ENCODE data around the gene SDK1. TPM values are rescaled to one million over a fixed set of nuclear protein-coding genes. Genes with fewer than 3 reads are reported as not detected.

Gene SDK1
- total and polyA plus RNA-seq, 2 of the 8 experiments (the other 6 are each of a cell fraction or from before 2014, with no cell fraction given): 3.3 to 7.2 TPM

- H3K79me1 ChIP-seq (ENCODE audit: low read depth, low read length): no peaks in the 10 kb centered on the region
- no peak overlapping the region for H2BK12ac ChIP-seq (ENCODE audit: low read depth, low read length)
- POLR2A ChIA-PET (ENCODE audit: partially characterized antibody): no interaction called here
- no peak overlapping the region for H4K91ac ChIP-seq (replicated peaks; ENCODE audit: insufficient read length, low read length)
- H3K9me3 ChIP-seq (ENCODE audit: insufficient read depth in 2 of 2, low read depth in 1 of 2, low read length in 1 of 2): no peaks in the 10 kb centered on the region
- no peaks in the 10 kb centered on the region for H4K20me1 ChIP-seq (replicated peaks in 1 of 2; ENCODE audit: control insufficient read depth in 1 of 2, insufficient read depth in 2 of 2, low read length in 2 of 2)
- no peak overlapping the region for H2BK15ac ChIP-seq (ENCODE audit: low read length)
- H3K9ac ChIP-seq (replicated peaks in 1 of 4; ENCODE audit: extremely low read depth in 1 of 4, low read depth in 3 of 4, low read length in 3 of 4): no peak overlapping the region
- no peak overlapping the region for H3K56ac ChIP-seq (replicated peaks; ENCODE audit: insufficient read length, low read depth, low read length)
- H3K4me2 ChIP-seq (ENCODE audit: insufficient read depth in 1 of 2, low read depth in 2 of 2, low read length in 2 of 2): no peak overlapping the region
- 91% methylated on average over 11 of the region's 11 CpGs; no CpG with 5 or more reads in 1 of the 2 experiments for WGBS, 2 experiments (ENCODE audit: extremely low coverage in 1 of 2, insufficient coverage in 1 of 2, insufficient read length in 1 of 2, insufficient replicate concordance in 2 of 2, low coverage in 1 of 2, low lambda C conversion rate in 2 of 2, missing lambda C conversion rate in 1 of 2)
- no peak overlapping the region for H2BK5ac ChIP-seq (ENCODE audit: low read depth, low read length)
- no peak for FAIRE-seq
- no peak overlapping the region for H3K14ac ChIP-seq (ENCODE audit: insufficient read length)
- H2AK5ac ChIP-seq (ENCODE audit: low read depth, low read length): no peak overlapping the region
- H3K4me1 ChIP-seq (replicated peaks in 1 of 4; ENCODE audit: control insufficient read depth in 3 of 4, insufficient read depth in 4 of 4, low read length in 3 of 4): peaks cover 0 to 3% (median 0%) of the 10 kb centered on the region in 4 experiments; a peak in 1 of 7 replicates
- no peaks in the 10 kb centered on the region for H3K27me3 ChIP-seq (replicated peaks in 1 of 4; ENCODE audit: control insufficient read depth in 3 of 4, extremely low read depth in 1 of 4, insufficient read depth in 3 of 4, low read length in 3 of 4)
- no peak overlapping the region for H3K4ac ChIP-seq (replicated peaks; ENCODE audit: insufficient read length, low read depth, low read length)
- no peak overlapping the region for H2AFZ ChIP-seq (ENCODE audit: low read length)
- H3K4me3 ChIP-seq (ENCODE audit: extremely low read depth in 1 of 4, insufficient read depth in 2 of 4, low read depth in 3 of 4, low read length in 4 of 4): no peak overlapping the region
- H2BK120ac ChIP-seq (replicated peaks; ENCODE audit: low read depth, low read length): no peak overlapping the region
- no peak overlapping the region for H3K27ac ChIP-seq (ENCODE audit: low read depth, low read length)
- no peak for DNase-seq (ENCODE audit: low read depth in 1 of 2, low spot score in 2 of 2)
- H3K23me2 ChIP-seq (ENCODE audit: low read depth, low read length): no peaks in the 10 kb centered on the region
- no peaks in the 10 kb centered on the region for H3K36me3 ChIP-seq (ENCODE audit: control insufficient read depth in 2 of 4, insufficient read depth in 4 of 4, low read length in 3 of 4)
- no peak overlapping the region for H3K23ac ChIP-seq (ENCODE audit: insufficient read length)
- CTCF ChIA-PET (ENCODE audit: partially characterized antibody): interaction anchor here (0.6 to 2.7 kb wide), 6 partner anchors 9 to 295 kb away, joined by 3 to 16 read pairs (median 3); no protein-coding TSS in a partner anchor
- H4K8ac ChIP-seq (ENCODE audit: extremely low read depth, insufficient read depth, low read length): no peak overlapping the region
- H3K79me2 ChIP-seq (ENCODE audit: control insufficient read depth in 1 of 2, insufficient read depth in 2 of 2, low read length in 2 of 2): no peaks in the 10 kb centered on the region
- H2BK20ac ChIP-seq (ENCODE audit: low read length): no peak overlapping the region
- H3K18ac ChIP-seq (ENCODE audit: extremely low read depth, low read length): no peak overlapping the region
- H4K5ac ChIP-seq (ENCODE audit: insufficient read length, low read depth, low read length): no peak overlapping the region
- no peak for TF ChIP-seq SUZ12 (IDR thresholded peaks at IDR 0.05; ENCODE audit: low read length)
These were observed 688.7 kb downstream of the SDK1 start for GRCh38 chr7:3989723-3990122.
